ENCODE results near the gene AMIGO2.
"Not testable (repeated sequence)": the region's sequence is repeated elsewhere in the genome, so short reads cannot be mapped to it uniquely, and the experiment has no call there.

AMIGO2 gene, protein sequence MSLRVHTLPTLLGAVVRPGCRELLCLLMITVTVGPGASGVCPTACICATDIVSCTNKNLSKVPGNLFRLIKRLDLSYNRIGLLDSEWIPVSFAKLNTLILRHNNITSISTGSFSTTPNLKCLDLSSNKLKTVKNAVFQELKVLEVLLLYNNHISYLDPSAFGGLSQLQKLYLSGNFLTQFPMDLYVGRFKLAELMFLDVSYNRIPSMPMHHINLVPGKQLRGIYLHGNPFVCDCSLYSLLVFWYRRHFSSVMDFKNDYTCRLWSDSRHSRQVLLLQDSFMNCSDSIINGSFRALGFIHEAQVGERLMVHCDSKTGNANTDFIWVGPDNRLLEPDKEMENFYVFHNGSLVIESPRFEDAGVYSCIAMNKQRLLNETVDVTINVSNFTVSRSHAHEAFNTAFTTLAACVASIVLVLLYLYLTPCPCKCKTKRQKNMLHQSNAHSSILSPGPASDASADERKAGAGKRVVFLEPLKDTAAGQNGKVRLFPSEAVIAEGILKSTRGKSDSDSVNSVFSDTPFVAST

DNA sequence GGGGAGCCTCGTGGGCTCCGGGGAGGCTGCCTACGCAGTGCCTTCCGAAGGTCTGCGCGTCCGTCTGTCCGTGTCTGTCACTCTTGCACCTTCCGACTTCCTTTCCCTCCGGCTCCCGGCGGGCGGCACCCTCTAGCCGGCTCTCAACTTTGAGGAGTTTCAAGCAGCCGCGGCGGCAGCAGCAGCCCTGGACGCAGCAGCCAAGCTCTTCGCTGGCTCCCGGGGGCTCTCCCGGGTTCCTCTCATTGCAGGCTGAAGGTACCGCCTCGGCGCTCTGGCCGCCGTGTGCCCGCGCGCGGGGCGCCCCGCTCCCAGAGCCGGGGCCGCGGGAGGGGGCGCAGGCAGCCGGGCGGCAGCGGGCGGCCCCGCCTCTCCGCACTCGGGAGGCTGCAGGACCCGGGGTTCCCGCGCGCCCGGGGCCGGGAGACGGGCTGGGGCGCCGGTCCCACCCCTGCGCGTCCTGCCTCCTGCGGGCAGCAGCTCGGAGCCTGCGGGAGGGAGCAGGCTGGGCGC is at the start of gene AMIGO2, which contains the start of gene PCED1B:
TSS of gene AMIGO2 (minus strand) at position 492 of the 513 bp plus-strand sequence. CDS start 957 bp downstream, outside the sequence.
TSS of gene PCED1B (plus strand) at position 154 of the 513 bp plus-strand sequence. CDS start 155,443 bp downstream, outside the sequence.
- no peak for DNase-seq (ENCODE audit: low spot score)

DNA sequence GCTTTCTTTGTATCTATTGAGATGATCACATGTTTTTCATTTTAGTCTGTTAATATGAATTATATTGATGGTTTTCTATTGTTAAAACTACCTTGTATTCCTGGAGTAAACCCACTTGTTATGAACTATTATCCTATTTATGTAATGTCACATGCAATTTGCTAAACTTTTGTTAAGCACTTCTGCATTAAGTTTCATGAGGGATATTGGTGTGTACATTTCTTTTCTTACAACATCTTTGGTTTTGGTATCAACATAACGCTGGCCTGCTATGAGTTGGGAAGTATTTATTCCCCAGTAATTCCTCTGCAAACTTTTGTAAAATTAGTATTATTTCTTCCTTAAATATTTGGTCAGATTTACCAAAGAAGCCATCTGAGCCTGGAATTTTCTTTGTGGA is 46.5 kb upstream of the AMIGO2 start:
- no peak for DNase-seq (ENCODE audit: low spot score)

DNA sequence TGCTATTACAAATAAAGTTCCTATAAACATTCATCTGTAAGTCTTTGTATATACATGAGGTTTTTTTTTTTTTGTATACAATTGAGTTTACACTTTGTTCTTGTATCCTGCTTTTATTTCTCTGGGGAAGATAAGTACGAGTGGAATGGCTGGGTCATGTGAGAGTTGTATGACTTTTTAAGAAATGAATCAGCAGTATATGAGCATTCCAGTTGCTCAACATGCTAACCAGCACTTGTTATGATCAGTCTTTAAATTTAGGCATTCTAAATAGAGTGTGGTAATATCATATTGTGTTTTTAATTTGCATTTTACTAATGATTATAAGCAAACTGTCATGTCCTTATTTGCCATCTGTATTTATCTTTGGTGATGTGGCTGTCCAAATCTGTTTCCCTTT is 44.7 kb upstream of the AMIGO2 start:
- no peak for DNase-seq (ENCODE audit: low spot score)

DNA sequence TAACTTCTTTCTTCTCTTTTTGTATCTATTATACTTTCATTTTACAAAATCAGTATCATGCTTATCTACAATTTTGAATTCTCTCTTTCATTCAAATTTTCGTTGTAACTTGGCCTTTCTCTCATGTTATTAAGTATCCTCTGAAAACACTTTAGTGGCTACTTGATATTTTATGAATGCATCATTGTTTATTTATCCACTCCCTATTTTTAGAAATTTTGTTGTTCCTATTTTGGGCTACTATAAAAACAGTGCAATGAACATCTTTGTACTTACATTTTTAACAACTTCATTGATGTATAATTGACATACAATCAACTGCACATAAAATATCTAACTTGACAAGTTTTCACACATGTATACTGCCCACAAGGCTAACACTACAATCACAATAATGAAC is 44.0 kb upstream of the AMIGO2 start:
- no peak for DNase-seq (ENCODE audit: low spot score)

DNA sequence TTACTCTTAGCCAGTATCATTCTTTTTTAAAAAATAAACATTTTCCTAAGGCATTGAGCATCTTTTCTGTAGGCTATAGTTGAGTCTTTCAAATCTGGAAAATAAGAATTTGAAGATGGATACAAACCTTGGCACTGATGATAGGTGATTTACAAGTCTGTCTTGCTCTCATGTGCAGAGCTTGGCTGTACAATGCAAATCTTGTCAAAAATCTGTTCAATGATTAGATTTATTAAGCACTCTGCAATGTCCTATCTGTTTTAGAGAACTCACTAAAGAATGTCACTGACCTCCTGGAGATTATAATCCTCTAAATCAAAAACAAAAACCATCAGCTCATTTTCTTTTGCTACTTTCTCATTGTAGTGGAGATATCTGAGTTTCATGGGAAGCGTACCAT is 42.8 kb upstream of the AMIGO2 start:
- no peak for DNase-seq (ENCODE audit: low spot score)

DNA sequence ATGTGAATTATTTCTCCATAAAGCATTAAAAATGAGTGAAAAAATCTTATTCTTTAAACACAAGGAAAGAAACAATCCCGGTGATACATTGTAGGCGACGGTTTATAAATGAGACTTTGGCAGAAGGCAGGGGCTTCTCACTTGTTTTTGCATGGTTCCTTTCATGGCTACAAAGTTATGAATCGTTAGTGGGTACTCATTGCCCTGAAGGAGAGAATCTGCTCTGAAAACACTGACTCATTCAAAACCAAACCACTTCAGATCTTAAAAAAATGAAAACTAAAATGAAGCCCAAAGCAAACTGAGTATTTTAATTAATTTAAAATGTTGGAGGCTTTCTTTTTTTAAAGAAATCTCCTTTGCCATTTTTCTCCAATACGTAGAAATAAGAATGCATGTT is 41.4 kb upstream of the AMIGO2 start:
- DNase-seq (ENCODE audit: low spot score), result no peak

DNA sequence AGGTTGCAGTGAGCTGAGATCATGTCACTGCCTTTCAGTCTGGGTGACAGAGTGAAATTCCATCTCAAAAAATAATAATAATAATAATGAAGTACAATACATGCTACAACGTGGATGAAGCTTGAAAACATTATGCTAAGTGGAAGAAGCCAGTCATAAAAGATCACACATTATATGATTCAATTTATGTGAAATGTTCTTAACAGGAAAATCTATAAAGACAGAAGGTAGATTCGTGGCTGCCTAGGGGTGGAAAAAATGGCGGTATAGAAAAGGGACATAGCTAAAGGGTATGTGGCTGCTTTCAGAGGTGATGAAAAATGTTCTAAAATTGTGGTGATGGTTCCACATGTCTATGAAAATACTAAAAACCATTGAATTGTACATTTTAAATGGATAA is 41.0 kb upstream of the AMIGO2 start:
- no peak for DNase-seq (ENCODE audit: low spot score)

DNA sequence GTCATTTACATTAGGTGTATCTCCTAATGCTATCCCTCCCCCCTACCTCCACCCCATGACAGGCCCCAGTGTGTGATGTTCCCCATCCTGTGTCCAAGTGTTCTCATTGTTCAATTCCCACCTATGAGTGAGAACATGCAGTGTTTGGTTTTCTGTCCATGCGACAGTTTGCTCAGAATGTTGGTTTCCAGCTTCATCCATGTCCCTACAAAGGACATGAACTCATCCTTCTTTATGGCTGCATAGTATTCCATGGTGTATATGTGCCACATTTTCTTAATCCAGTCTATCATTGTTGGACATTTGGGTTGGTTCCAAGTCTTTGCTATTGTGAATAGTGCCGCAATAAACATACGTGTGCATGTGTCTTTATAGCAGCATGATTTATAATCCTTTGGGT is 37.5 kb upstream of the AMIGO2 start:
- DNase-seq (ENCODE audit: low spot score), result not testable (repeated sequence)

DNA sequence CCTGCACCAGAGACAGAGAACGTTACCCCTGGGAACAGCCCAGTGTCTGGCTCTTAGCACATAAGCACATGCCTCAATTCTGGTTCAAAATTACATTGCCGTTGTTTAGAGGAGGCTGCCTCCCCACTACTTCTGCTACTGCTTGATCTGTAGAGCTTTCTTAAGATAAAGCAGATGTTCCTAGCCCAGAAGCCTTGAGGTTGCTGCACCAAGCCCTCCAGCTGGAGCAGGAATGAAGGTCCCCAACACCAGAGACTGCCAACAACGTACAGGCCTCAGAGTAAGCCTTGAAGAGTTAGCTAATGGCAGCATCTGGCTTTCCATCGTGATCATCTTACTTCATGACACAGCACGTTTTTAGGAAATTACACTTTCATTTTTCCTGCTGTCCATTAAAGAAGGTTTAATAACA is 34.7 kb upstream of the AMIGO2 start:
- DNase-seq (ENCODE audit: low spot score), result no peak

DNA sequence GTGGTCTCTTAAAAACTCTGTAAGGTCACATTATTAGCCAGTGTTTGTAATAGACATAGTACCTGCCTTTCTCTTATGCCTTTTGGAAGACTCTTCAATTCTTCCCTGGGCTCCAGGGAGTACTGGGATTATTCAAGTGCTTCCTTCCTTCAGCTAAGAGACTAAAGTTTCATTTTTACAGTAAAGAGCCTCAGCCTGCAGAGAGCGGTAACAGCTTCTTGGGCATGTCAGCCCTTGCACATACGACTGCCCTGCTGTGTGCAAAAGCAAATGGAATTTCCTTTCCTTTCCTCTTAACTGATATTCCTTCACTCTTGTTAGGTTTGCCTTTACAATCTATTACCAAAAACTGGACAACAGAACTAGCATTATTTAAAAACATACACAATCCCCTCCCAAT is 32.9 kb upstream of the AMIGO2 start:
- DNase-seq (ENCODE audit: low spot score), result no peak

DNA sequence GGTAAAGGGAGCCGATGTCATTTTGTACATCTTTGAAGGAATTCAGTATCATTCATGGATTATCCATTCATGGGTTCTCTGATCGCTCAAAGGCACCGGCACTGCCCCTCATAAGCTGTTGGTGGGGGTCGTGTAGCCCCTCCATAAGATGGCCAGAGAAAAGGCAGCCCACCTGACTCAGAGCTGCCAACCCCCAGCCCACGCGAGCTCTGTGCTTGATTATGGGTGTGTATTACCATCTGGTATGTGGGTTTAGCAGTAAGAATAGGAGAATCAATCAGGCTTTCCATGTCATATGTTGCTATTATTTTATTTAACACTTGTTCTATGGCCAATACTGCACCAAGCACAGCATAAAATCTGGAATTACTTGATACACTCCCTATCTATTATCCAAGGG is 32.1 kb upstream of the AMIGO2 start:
- no peak for DNase-seq (ENCODE audit: low spot score)

DNA sequence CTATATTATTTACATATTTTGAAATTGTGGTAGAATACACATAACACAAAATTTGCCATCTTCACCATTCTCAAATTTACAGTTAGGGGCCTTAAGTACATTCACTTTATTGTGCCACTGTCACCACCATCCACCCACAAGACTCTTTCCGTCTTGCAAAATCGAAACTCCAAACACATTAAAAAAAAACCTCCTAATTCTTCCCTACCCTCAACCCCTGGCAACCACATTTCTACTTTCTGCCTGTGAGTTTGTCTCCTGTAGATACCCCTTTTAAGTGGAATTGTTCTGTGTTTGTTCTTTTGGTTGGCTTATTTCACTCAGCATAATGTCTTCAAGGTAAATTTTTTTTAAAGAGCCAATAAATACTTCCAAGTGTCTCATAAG is 31.6 kb upstream of the AMIGO2 start:
- no peak for DNase-seq (ENCODE audit: low spot score)

DNA sequence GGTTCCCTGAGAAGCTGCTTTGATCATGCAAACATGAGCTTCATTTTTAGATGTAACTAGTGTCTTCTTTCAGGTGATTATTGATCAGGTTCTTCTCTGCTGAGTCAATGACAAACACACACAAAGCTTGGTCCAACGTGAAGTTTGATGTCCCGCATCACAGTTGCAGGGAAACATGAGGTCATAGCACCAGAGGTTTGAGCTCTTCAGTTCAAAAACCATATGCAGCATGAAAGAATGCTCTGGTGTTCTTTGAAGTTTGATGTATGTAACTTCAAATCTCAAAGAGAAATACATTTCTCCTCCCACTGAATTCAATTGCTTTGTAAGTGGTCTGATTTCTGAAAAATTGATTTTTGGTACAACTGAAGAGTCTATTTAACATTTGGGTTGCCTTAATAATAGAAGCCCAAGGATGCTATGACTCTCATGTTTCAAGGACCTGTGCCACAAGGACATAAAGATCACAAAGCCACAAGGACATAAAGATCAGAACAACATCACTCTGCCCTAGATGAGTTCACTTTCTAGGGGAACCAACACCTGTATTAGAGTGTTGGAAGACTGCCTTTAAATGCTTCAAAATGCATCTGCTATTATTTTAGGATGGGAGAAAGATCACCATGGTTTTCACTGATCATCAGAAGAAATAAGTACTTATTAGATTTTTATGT is 31.1 kb upstream of the AMIGO2 start:
- no peak for DNase-seq (ENCODE audit: low spot score)

DNA sequence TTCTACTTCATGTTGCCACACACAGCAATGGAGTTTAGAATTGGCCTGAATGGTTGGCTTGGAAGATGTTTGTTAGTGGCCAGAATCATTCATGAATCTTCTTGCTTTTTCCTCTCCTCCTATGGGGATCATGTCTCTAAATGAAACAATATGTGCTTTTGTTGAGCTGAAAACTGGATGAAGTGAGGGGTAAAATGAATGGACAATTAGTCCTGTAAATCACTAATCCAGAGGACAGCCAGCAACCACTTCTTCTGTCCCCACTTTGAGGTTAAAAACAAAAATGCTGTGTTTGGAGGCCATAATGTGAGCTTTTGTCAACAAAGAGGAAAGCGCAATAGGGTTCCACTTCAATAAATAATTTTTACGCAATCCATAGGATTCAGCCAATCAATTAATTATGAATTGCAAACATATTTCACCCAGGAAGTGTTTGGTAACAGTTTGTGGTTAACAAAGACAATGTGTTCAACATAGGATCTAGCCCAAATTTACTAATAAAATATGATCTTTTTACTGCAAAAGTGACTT is 30.3 kb upstream of the AMIGO2 start:
- DNase-seq (ENCODE audit: low spot score), result no peak

DNA sequence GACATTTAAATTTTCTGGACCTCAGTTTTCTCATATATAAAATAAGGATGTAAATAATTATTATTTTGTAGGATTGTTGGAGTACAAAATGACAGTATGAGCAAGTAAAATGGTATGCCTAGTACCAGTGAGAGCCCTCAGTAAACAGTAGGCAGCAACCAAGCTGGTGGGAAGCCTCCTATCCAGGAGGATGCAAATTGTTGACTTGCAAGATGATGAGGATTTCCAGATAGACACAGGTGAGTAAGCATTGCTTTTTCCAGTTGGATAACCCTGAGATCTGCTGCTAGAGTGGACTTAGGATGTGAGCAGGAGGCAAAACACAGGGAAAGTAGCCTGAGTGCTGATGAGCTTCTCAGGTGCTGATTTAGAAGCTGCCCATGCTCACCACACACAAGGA is 28.2 kb upstream of the AMIGO2 start:
- DNase-seq (ENCODE audit: low spot score), result no peak

DNA sequence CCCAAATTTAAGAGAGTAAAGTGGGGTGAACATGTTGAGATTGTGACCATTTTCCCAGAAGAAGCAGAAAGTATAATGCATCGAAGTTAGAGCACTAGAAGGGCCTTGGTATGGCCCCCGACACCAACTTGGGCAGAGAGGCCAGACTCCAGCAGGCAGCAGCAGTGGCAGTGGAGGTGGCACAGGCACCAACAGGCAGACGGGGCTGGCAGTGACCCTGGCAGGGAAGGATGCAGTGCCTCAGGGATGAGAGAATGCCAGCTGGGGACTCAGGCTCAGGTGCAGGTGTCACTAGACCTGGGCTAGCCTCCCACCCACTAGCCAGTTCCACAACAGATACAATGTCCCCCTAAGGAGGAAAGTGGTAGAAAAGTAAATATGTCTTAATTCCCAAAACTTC is 27.7 kb upstream of the AMIGO2 start:
- DNase-seq (ENCODE audit: low spot score), result no peak

DNA sequence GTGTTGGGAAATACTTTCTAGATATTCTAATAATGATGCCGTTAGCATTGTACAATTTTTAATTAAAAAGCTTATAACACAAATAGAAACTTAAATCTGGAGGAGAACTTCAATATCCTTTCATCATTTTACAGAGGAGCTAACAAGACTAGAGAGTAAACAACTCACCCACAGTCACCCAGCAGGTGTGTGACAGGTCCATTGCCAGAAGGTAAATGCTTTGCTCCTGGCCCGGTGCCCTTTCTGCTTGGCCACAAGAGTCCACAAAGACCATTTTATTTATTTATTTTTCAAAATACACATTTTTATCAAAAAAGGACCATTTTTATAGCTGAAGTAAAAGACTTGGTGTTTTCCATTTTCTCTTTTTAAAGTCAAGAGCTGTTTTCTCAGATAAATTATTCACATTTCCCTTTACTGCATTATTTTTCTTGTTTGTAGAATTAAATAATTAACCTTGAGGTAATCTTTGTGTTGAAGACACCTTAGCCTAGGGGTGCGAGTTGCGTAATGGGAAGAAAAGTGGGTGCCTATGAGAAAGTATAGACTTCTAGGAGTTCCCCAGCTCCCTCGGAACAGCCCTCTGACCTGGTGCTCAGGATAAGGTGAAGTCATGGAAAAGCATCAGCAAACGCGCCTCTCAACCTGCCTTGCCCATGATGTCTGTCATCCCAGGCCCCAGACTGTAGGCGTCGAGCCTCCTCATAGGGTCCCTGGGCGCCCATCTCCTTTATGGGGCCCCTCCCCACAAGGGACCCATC is 26.3 kb upstream of the AMIGO2 start:
- DNase-seq (ENCODE audit: low spot score), result no peak

DNA sequence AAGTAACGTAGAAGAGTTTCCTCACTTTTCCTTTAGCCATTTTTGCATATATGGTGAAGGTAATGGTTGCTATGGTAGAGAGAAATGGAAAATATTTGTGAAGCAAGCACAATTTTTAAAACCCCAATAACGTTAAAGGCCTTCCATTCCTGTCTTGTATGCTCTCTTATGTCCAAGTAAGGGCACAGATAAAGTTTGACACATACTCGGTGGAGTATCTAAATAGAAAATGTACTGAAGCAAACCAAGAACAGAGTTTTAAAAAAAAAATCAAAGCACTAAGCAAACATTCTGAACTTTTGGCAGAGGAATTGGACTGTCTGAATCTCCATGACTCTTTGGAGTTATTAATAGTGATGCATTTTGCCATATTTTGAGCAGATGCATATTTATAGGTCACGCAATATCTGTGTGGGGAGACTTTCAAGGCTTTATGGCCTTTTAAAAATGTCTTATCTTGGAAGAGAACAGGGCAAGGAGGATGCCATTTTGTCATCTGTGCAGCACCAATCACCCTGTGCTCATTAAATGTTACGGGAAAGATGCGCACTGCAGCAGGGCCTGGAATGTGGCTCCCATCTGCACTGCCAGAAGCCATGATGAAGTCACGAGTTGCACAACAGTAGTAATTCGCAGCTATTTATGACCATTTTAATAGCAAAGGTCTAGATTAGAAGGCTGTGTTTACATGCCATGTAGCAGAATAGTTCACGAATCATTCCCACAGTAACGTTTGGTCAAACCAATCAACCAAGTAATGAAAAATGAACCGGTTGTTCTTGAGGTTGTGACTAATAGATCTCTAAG is 23.3 kb upstream of the AMIGO2 start:
- DNase-seq (ENCODE audit: low spot score), result no peak

DNA sequence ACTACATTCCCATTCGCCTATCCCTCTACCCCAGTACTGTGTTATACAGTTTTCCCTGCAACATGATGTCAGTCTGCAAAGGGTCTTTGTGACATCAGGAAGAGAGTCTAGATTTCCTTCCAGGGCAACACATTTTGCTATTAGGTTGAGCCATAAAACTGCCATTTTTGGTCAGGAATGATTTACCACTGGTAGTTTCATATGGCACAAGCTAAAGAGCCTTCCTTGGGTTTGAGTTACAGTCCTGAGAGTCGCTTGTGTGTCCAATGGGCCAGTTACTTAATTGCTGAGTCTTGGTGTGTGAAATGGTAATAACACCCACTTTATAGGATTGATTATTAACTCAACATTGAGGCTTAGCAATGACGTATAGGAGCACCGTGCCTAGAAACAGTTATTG is 22.6 kb upstream of the AMIGO2 start:
- no peak for DNase-seq (ENCODE audit: low spot score)

DNA sequence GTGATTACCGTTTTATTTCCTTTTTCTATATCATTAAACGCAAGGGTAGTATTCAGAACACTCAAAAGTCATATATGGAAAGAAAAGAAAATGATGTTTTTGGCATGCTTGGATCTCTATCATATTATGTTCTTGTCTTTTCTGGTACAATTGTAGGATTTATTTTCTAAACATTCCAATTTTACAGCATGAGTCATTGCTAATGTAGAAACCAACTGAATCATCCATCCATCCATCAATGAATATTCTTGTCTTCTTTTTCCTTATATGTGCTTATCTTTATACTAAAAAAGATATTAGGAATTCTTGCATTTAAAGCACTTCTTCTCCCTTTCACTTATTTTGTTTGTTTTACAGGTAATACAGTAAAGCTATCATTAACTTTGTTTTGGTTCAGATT is 20.4 kb upstream of the AMIGO2 start:
- DNase-seq (ENCODE audit: low spot score), result no peak

DNA sequence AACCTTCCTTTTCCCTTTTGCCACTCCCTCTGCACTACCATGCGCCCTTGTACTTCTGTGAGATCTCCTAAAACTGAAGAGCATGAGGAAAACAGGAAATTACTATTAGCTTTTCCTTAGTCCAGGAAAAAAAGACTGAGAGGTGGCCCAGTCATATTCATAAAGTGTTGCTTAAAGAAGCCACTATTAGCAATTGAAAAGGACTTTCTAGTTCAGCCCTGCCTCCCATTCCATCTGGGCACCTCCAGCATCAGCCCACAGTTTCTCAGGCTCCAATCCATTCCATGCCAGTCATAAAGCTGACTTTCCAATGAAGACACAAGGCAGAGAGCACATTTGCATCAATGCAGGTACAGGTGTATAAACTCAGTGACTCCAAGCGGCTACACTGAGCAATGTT is 19.9 kb upstream of the AMIGO2 start:
- no peak for DNase-seq (ENCODE audit: low spot score)

All from NAMALWA (cell line).